ENCODE measurements around the gene BNIP2. TPM values are rescaled to one million over a fixed set of nuclear protein-coding genes. Genes with fewer than 3 reads are reported as not detected.
A peak's percentile ranks its signal among the peaks of the same experiment; 100 is the strongest.

The BNIP2 gene
- polyA plus RNA-seq, 2 donors: 24.3 to 27.8 TPM

- Histone ChIP-seq H3K4me3 (ENCODE audit: low read depth in 1 of 2, low read length in 2 of 2) (no peak overlapping the region), H3K4me1 (ENCODE audit: control insufficient read depth in 2 of 2, insufficient read depth in 2 of 2, low read length in 1 of 2) (no peaks in the 10 kb centered on the region), H3K36me3 (ENCODE audit: control insufficient read depth in 2 of 2, insufficient read depth in 2 of 2, low read length in 1 of 2) (no peaks in the 10 kb centered on the region), H3K27ac (ENCODE audit: low read depth in 2 of 2, low read length in 1 of 2) (no peak overlapping the region), H3K27me3 (ENCODE audit: control insufficient read depth in 1 of 2, insufficient read depth in 2 of 2, low read length in 2 of 2) (no peaks in the 10 kb centered on the region), H3K9me3 (ENCODE audit: control insufficient read depth in 2 of 2, insufficient read depth in 1 of 2, low read depth in 1 of 2, low read length in 1 of 2) (no peaks in the 10 kb centered on the region)
- 18 to 34% methylated on average over 1 of the region's 1 CpG for WGBS, 2 donors
Observed at GRCh38 chr15:59691194-59691805, 2.2 kb upstream of the BNIP2 start.

GRCh38 chr15:59689626-59690236 is 611 bp upstream of the BNIP2 start:
- Histone ChIP-seq H3K4me3 (ENCODE audit: low read depth in 1 of 2, low read length in 2 of 2) (peak overlapping the region; percentile 68 to 98), H3K27ac (ENCODE audit: low read depth in 2 of 2, low read length in 1 of 2) (peak overlapping the region; percentile 99), H3K36me3 (ENCODE audit: control insufficient read depth in 2 of 2, insufficient read depth in 2 of 2, low read length in 1 of 2) (no peaks in the 10 kb centered on the region), H3K27me3 (ENCODE audit: control insufficient read depth in 1 of 2, insufficient read depth in 2 of 2, low read length in 2 of 2) (no peaks in the 10 kb centered on the region), H3K9me3 (ENCODE audit: control insufficient read depth in 2 of 2, insufficient read depth in 1 of 2, low read depth in 1 of 2, low read length in 1 of 2) (no peaks in the 10 kb centered on the region), H3K4me1 (ENCODE audit: control insufficient read depth in 2 of 2, insufficient read depth in 2 of 2, low read length in 1 of 2) (no peaks in the 10 kb centered on the region)
- 1 to 2% methylated on average over 25 of the region's 25 CpGs for WGBS, 2 donors

GRCh38 chr15:59688423-59688781 is 718 bp downstream of the BNIP2 start:
- no peaks in the 10 kb centered on the region for H3K9me3 ChIP-seq (ENCODE audit: control insufficient read depth in 2 of 2, insufficient read depth in 1 of 2, low read depth in 1 of 2, low read length in 1 of 2)
- WGBS, 2 donors: 0% methylated on average over 15 of the region's 15 CpGs
- no peaks in the 10 kb centered on the region for H3K27me3 ChIP-seq (ENCODE audit: control insufficient read depth in 1 of 2, insufficient read depth in 2 of 2, low read length in 2 of 2)
- H3K27ac ChIP-seq (ENCODE audit: low read depth in 2 of 2, low read length in 1 of 2): peak overlapping the region; percentile 99
- peak overlapping the region; percentile 68 to 98 for H3K4me3 ChIP-seq (ENCODE audit: low read depth in 1 of 2, low read length in 2 of 2)
- H3K36me3 ChIP-seq (ENCODE audit: control insufficient read depth in 2 of 2, insufficient read depth in 2 of 2, low read length in 1 of 2): no peaks in the 10 kb centered on the region
- H3K4me1 ChIP-seq (ENCODE audit: control insufficient read depth in 2 of 2, insufficient read depth in 2 of 2, low read length in 1 of 2): no peaks in the 10 kb centered on the region

- no peaks in the 10 kb centered on the region for H3K4me1 ChIP-seq (ENCODE audit: control insufficient read depth in 2 of 2, insufficient read depth in 2 of 2, low read length in 1 of 2)
- no peaks in the 10 kb centered on the region for H3K27me3 ChIP-seq (ENCODE audit: control insufficient read depth in 1 of 2, insufficient read depth in 2 of 2, low read length in 2 of 2)
- WGBS, 2 donors: 19 to 25% methylated on average over 5 of the region's 5 CpGs
Observed at GRCh38 chr15:59687836-59688235, 1.3 kb downstream of the BNIP2 start.

GRCh38 chr15:59686389-59686788 is 2.7 kb downstream of the BNIP2 start:
- no peak overlapping the region for H3K27ac ChIP-seq (ENCODE audit: low read depth in 2 of 2, low read length in 1 of 2)
- no peaks in the 10 kb centered on the region for H3K9me3 ChIP-seq (ENCODE audit: control insufficient read depth in 2 of 2, insufficient read depth in 1 of 2, low read depth in 1 of 2, low read length in 1 of 2)
- WGBS, 2 donors: 61 to 66% methylated on average over 7 of the region's 7 CpGs
- H3K27me3 ChIP-seq (ENCODE audit: control insufficient read depth in 1 of 2, insufficient read depth in 2 of 2, low read length in 2 of 2): no peaks in the 10 kb centered on the region
- no peaks in the 10 kb centered on the region for H3K4me1 ChIP-seq (ENCODE audit: control insufficient read depth in 2 of 2, insufficient read depth in 2 of 2, low read length in 1 of 2)
- no peaks in the 10 kb centered on the region for H3K36me3 ChIP-seq (ENCODE audit: control insufficient read depth in 2 of 2, insufficient read depth in 2 of 2, low read length in 1 of 2)
- no peak overlapping the region for H3K4me3 ChIP-seq (ENCODE audit: low read depth in 1 of 2, low read length in 2 of 2)

More at GRCh38 chr15:59687836-59688235, 1.3 kb downstream of the BNIP2 start:
- Histone ChIP-seq H3K27ac (ENCODE audit: low read depth in 2 of 2, low read length in 1 of 2) (peak overlapping the region in 1 of 2 donors; percentile 56), H3K36me3 (ENCODE audit: control insufficient read depth in 2 of 2, insufficient read depth in 2 of 2, low read length in 1 of 2) (no peaks in the 10 kb centered on the region), H3K4me3 (ENCODE audit: low read depth in 1 of 2, low read length in 2 of 2) (peak overlapping the region; percentile 20 to 68), H3K9me3 (ENCODE audit: control insufficient read depth in 2 of 2, insufficient read depth in 1 of 2, low read depth in 1 of 2, low read length in 1 of 2) (no peaks in the 10 kb centered on the region)

GRCh38 chr15:59685737-59686297 is 3.3 kb downstream of the BNIP2 start:
- H3K27ac ChIP-seq (ENCODE audit: low read depth in 2 of 2, low read length in 1 of 2): no peak overlapping the region
- H3K27me3 ChIP-seq (ENCODE audit: control insufficient read depth in 1 of 2, insufficient read depth in 2 of 2, low read length in 2 of 2): no peaks in the 10 kb centered on the region
- H3K9me3 ChIP-seq (ENCODE audit: control insufficient read depth in 2 of 2, insufficient read depth in 1 of 2, low read depth in 1 of 2, low read length in 1 of 2): no peaks in the 10 kb centered on the region
- H3K4me3 ChIP-seq (ENCODE audit: low read depth in 1 of 2, low read length in 2 of 2): no peak overlapping the region
- no peaks in the 10 kb centered on the region for H3K4me1 ChIP-seq (ENCODE audit: control insufficient read depth in 2 of 2, insufficient read depth in 2 of 2, low read length in 1 of 2)
- peaks cover 0 to 3% of the 10 kb centered on the region in 2 donors for H3K36me3 ChIP-seq (ENCODE audit: control insufficient read depth in 2 of 2, insufficient read depth in 2 of 2, low read length in 1 of 2)
- 0 to 14% methylated on average over 1 of the region's 1 CpG for WGBS, 2 donors

GRCh38 chr15:59680870-59681269 is 8.2 kb downstream of the BNIP2 start:
- WGBS, 2 donors: 91 to 94% methylated on average over 4 of the region's 5 CpGs
- Histone ChIP-seq H3K27ac (ENCODE audit: low read depth in 2 of 2, low read length in 1 of 2) (no peak overlapping the region), H3K4me1 (ENCODE audit: control insufficient read depth in 2 of 2, insufficient read depth in 2 of 2, low read length in 1 of 2) (no peaks in the 10 kb centered on the region), H3K36me3 (ENCODE audit: control insufficient read depth in 2 of 2, insufficient read depth in 2 of 2, low read length in 1 of 2) (peaks cover 4 to 9% of the 10 kb centered on the region in 2 donors), H3K9me3 (ENCODE audit: control insufficient read depth in 2 of 2, insufficient read depth in 1 of 2, low read depth in 1 of 2, low read length in 1 of 2) (no peaks in the 10 kb centered on the region), H3K27me3 (ENCODE audit: control insufficient read depth in 1 of 2, insufficient read depth in 2 of 2, low read length in 2 of 2) (no peaks in the 10 kb centered on the region), H3K4me3 (ENCODE audit: low read depth in 1 of 2, low read length in 2 of 2) (no peak overlapping the region)

- WGBS, 2 donors: 93 to 97% methylated on average over 6 of the region's 6 CpGs
- Histone ChIP-seq H3K27me3 (ENCODE audit: control insufficient read depth in 1 of 2, insufficient read depth in 2 of 2, low read length in 2 of 2) (no peaks in the 10 kb centered on the region), H3K9me3 (ENCODE audit: control insufficient read depth in 2 of 2, insufficient read depth in 1 of 2, low read depth in 1 of 2, low read length in 1 of 2) (no peaks in the 10 kb centered on the region), H3K36me3 (ENCODE audit: control insufficient read depth in 2 of 2, insufficient read depth in 2 of 2, low read length in 1 of 2) (peaks cover 7 to 9% of the 10 kb centered on the region in 2 donors), H3K4me1 (ENCODE audit: control insufficient read depth in 2 of 2, insufficient read depth in 2 of 2, low read length in 1 of 2) (no peaks in the 10 kb centered on the region), H3K4me3 (ENCODE audit: low read depth in 1 of 2, low read length in 2 of 2) (no peak overlapping the region), H3K27ac (ENCODE audit: low read depth in 2 of 2, low read length in 1 of 2) (no peak overlapping the region)
Observed at GRCh38 chr15:59680346-59680745, 8.8 kb downstream of the BNIP2 start.

- WGBS, 2 donors: 68 to 70% methylated on average over 1 of the region's 1 CpG
- Histone ChIP-seq H3K9me3 (ENCODE audit: control insufficient read depth in 2 of 2, insufficient read depth in 1 of 2, low read depth in 1 of 2, low read length in 1 of 2) (no peaks in the 10 kb centered on the region), H3K4me3 (ENCODE audit: low read depth in 1 of 2, low read length in 2 of 2) (no peak overlapping the region), H3K4me1 (ENCODE audit: control insufficient read depth in 2 of 2, insufficient read depth in 2 of 2, low read length in 1 of 2) (no peaks in the 10 kb centered on the region), H3K36me3 (ENCODE audit: control insufficient read depth in 2 of 2, insufficient read depth in 2 of 2, low read length in 1 of 2) (peaks cover 7 to 9% of the 10 kb centered on the region in 2 donors), H3K27me3 (ENCODE audit: control insufficient read depth in 1 of 2, insufficient read depth in 2 of 2, low read length in 2 of 2) (no peaks in the 10 kb centered on the region), H3K27ac (ENCODE audit: low read depth in 2 of 2, low read length in 1 of 2) (no peak overlapping the region)
Observed at GRCh38 chr15:59678620-59679019, 10.5 kb downstream of the BNIP2 start.

- WGBS, 2 donors: 76 to 81% methylated on average over 1 of the region's 1 CpG
Observed at GRCh38 chr15:59678172-59678571, 10.9 kb downstream of the BNIP2 start.

More at GRCh38 chr15:59678172-59678571, 10.9 kb downstream of the BNIP2 start:
- no peaks in the 10 kb centered on the region for H3K27me3 ChIP-seq (ENCODE audit: control insufficient read depth in 1 of 2, insufficient read depth in 2 of 2, low read length in 2 of 2)
- no peaks in the 10 kb centered on the region for H3K4me1 ChIP-seq (ENCODE audit: control insufficient read depth in 2 of 2, insufficient read depth in 2 of 2, low read length in 1 of 2)
- no peaks in the 10 kb centered on the region for H3K9me3 ChIP-seq (ENCODE audit: control insufficient read depth in 2 of 2, insufficient read depth in 1 of 2, low read depth in 1 of 2, low read length in 1 of 2)
- no peak overlapping the region for H3K27ac ChIP-seq (ENCODE audit: low read depth in 2 of 2, low read length in 1 of 2)
- H3K36me3 ChIP-seq (ENCODE audit: control insufficient read depth in 2 of 2, insufficient read depth in 2 of 2, low read length in 1 of 2): peaks cover 7 to 9% of the 10 kb centered on the region in 2 donors
- H3K4me3 ChIP-seq (ENCODE audit: low read depth in 1 of 2, low read length in 2 of 2): no peak overlapping the region

Measured in esophagus (tissue), 2 donors.